NCI-H82 treated with DMSO at 0.1 percent for 48 hours (cell line): ENCODE data around the gene GDF7.
A peak's percentile ranks its signal among the peaks of the same experiment; 100 is the strongest.

Experiments
- DNase-seq: peaks from one replicate; lab custom pipeline; 2025; ENCODE audit not compliant: unreplicated experiment; lab: John Stamatoyannopoulos, UW

The GDF7 gene

GRCh38 chr2:20666304-20667150 lies at the start of gene GDF7:
Gene GDF7 (plus strand): TSS chr2:20667144. CDS start chr2:20667240, 96 bp downstream.
- DNase-seq, result no peak

GRCh38 chr2:20617892-20618467 lies 49.0 kb upstream of the GDF7 start:
- no peak for DNase-seq

DNA sequence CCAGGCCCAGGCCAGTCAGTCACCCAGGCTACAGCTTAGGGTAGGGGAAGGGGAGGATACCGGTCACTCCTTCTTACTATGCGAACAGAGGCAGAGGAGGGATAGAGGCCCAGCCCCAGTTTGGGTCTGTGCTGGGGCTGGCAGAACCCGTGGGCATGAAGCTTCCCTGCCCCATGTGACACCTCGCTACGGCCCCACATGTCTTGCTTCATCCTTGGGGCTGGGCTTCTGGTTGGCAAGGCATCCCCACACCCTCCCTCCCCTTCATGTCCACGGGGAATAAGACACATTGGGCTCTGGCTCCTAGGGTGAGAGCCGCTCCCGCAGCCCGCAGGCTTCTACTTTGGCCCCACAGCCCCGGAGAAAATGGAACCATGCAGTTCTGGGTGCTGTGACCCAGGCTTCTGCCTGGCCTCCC lies 48.5 kb upstream of the GDF7 start:
- no peak for DNase-seq

- no peak for DNase-seq
These were observed 47.9 kb upstream of the GDF7 start for GRCh38 chr2:20618886-20619521.

GRCh38 chr2:20619624-20620024 lies 47.3 kb upstream of the GDF7 start:
- no peak for DNase-seq

GRCh38 chr2:20620271-20620681 lies 46.7 kb upstream of the GDF7 start:
- no peak for DNase-seq

DNA sequence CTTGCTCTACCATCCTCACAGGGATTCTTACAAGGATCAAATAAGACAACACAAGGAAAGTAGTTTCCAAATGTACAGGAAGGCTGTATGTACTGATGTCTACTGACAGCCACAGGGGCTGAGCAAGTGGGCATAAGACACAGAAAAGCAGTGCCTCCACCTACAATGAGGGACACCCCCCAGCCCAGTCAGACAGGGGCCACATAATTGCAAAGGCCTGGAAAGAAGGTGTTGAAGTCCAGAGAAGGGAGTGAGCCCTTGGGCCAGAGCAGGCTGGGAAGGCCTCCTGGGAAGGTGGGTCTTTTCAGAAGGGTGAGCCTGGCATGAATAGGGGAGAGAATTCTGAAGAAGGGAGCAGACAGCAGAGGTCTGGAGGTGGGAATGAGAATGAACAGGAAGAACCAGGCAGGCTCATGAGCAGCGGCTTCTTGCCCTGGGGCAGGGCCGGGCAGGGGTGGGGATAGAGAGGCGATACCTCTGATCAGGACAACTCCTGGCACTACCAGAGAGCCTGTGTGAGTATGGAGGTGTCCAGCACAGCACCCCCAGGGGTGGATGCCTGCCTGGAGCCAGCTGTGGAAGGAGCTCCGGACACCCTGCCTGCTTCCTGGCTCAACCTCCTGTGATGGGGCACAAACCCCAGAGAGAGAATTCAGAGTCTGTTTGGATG lies 46.1 kb upstream of the GDF7 start:
- DNase-seq, result no peak

GRCh38 chr2:20621366-20622295 lies 45.3 kb upstream of the GDF7 start:
- DNase-seq, result peak; percentile 16

GRCh38 chr2:20622296-20622686 lies 44.7 kb upstream of the GDF7 start:
- no peak for DNase-seq

DNA sequence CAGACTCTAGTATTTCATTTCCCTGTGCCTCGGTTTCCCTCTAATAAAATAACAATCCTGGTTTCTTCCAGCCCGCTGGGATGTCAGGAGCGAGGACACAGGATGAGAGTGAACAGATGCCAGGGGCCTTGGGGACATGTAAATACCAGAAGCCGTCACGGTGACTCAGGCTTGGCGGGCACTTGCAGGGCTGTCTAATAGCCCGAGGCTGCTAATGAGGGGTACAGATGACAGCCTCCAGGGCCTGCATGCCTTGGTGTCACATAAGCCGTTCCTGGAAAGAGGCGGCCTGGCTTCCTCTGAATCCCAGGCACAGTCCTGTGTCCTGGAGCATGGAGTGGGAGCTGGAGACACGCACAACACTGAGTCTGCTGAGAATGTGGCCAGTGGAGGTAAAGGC lies 44.2 kb upstream of the GDF7 start:
- peak; percentile 41 for DNase-seq

DNA sequence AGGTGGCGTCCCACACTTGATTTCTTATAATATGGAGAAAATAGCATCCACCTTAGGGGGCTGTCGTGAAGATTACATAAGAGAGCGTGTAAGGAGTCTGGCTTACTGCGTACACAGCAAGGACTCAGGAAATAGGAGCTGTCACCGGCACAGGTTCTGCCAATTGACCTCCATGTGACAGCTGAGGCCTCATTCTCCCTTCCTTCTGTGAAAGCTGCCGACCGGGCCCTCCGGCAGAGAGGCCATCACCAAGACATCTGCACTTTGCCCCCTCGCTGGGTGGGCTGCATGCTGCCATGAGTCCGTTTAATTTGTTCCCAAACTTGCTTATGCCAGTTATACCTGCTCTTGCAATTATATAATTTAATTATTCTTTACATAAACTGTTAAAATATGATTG lies 43.7 kb upstream of the GDF7 start:
- DNase-seq, result no peak

DNA sequence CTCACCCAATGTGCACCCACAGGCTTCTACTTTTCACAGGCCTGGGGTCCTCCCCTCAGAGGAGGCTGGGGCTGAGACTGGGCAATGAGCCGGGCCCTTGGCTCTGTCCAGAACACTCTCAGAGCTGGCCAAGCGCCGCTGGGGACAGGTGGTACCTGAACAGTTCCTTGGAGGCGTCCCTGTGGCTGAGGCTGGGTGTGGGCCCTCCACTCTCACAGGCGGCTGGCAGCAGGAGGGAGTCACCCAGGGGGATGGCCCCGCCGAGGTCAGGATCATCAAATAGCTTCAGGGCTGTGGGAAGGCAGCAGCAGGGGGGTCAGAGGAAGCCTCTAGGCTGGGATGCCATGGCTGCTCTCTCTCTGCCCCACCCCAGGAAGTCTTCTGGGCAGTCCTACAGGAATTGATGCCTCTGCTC lies 43.2 kb upstream of the GDF7 start:
- no peak for DNase-seq

DNA sequence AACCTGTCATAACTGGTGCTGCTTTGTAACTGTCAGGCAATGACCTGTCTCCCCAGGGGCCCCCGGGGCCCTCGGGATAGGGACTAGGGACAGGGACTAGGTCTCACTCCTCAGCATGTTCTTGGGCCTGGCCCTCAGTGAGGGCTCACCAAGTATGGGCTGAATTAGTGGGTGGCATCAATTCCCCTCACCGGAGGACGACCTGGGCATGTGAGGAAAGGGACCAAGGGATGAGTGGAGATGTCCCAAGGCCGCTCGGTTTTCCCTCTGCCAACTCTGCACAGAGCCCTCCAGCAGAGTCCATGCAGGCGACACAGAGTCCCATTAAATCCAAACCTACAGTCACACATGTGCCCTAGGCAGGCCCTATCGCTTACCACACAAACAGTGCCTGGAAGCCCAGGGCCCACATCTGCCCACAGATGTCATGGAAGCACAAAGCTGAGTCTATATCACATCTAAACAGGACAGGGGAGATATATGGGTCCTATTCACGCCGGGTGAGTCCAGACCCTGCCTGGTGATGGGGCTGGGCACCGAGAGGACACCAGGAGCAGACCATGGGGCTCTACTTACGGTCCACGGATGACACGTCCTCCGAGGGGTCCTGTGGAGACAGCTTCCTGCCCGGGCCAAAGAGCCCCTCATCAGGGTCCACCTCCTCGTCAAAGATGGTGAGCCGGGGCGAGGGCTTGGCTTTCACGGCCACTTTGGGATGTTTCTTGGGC lies 42.6 kb upstream of the GDF7 start:
- DNase-seq, result no peak

DNA sequence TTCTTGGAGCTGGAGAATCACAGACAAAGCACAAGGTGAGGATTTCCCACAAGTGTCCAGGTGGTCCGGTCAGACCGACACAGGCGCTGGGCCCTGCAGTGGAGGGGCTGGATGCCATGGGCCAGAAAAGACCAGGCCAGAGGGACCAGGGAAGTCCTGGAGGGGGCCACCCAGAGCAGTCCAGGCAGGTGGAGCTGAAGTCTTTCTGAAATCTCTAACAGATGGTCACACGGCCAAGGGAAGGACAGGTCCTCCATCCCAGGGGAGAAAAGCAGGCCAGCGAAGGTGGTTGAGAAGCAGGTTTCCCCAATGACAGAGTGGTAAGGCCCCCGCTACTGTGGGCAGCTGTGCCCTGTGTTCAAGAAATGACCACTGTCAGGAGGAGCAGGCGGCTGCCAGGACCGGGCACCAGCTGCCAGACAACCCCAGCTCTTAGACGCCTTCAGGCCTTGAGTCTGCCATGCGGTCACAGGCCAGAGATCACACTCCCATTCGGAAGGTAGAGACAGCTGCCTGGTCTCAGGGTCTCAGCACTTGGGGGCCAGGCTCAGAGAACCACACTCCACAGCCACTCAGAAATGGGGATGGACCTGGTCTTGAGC lies 42.0 kb upstream of the GDF7 start:
- no peak for DNase-seq

DNA sequence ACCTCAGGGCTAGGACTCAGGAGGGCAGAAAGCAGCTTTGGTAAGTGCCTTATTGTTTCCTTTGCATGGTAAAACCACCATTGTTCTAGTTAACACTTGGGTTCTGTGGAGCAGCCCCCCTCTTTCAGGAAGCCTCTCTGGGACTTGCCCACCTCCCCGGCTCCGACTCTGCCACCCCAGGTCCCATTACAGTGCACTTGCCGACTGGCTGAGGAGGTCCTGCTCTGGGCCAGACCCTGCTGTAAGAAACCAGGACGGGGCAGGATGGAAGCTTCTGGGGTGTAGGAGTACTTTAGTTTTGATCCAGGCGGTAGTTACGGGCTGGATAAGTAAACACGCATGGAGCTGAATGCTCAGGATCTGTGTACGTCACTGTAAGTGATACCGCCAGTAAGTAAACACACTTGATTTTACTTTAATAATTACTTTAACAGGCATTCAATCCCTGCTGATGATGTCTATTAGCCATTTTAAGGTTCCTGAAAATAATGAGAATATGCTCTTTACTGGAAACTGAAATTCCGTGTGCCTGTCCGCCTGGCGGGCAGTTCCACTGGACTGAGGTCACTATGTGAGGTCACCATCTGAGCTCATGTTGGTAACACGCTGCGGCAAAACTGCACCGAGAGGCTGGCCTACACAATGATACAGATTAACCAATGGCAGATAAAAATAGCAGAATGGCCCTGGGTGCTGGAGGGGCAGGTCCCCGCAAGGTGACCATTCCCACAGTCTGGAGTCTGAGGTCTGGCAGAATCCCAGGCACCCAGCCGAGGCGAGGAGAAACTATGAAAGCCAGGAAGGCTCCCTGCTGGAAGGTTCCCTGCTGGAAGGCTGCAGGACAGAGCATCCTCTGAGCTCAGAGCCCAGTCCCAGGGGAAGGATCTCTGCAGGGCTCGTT lies 41.2 kb upstream of the GDF7 start:
- no peak for DNase-seq

DNA sequence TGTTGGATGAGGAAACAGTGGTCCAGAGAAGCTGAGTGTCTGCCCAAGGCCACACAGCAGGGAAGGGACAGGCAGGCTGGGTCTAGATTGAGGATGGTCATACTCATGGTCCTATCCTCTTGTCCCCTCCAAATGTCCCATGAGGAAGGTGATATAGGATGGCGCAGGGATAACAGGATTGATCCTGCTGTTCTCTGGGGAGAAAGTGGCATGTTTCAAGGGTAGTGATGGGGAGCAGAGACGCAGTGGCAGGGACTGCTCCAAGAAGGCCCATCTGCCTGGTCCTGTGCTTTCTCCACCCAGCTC lies 40.6 kb upstream of the GDF7 start:
- no peak for DNase-seq

GRCh38 chr2:20626698-20627513 lies 40.0 kb upstream of the GDF7 start:
- DNase-seq, result no peak
